D721Med (cell line): ENCODE data around the gene ARHGAP40.

ENCODE experiments used
- DNase-seq: peaks from one replicate; pipeline ENCODE4 v3.0.0; 2011; ENCODE audit warnings: low spot score; ENCODE audit not compliant: insufficient read length
- FAIRE-seq: peaks from 2 replicates; lab custom pipeline; 2011; peaks lifted over from hg19 to GRCh38; lab: Jason Lieb, UNC
- TF ChIP-seq, protein P1 (sequence below): IDR thresholded peaks from 2 replicates; pipeline ENCODE4 v1.5.1; 2012; ENCODE audit warnings: mild to moderate bottlenecking, control low read depth; ENCODE audit not compliant: insufficient read depth; ENCODE audit errors: missing control alignments

The ARHGAP40 gene

DNA sequence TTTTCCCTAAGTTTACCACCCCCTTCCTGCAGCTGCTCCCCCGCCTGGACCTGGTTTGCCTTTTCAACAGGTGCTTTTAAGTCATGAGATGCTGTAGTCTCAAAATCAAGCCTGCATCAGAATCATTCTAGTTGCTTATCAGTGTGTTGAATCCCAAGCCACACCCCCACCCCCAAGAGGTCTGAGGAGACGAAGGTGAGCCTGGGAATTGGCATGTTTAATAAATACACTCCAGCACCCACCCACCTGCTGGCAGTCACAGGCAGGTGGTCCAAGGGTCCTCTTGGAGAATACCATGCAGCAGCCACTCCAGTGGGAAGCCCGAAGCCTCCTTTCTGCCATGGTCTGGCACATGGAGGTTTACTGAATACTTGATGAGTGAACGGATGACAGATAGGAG, 21.7 kb upstream of the ARHGAP40 start:
- FAIRE-seq = no peak
- DNase-seq = no peak
- TF ChIP-seq, protein P1, sequence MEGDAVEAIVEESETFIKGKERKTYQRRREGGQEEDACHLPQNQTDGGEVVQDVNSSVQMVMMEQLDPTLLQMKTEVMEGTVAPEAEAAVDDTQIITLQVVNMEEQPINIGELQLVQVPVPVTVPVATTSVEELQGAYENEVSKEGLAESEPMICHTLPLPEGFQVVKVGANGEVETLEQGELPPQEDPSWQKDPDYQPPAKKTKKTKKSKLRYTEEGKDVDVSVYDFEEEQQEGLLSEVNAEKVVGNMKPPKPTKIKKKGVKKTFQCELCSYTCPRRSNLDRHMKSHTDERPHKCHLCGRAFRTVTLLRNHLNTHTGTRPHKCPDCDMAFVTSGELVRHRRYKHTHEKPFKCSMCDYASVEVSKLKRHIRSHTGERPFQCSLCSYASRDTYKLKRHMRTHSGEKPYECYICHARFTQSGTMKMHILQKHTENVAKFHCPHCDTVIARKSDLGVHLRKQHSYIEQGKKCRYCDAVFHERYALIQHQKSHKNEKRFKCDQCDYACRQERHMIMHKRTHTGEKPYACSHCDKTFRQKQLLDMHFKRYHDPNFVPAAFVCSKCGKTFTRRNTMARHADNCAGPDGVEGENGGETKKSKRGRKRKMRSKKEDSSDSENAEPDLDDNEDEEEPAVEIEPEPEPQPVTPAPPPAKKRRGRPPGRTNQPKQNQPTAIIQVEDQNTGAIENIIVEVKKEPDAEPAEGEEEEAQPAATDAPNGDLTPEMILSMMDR = no peak

DNA sequence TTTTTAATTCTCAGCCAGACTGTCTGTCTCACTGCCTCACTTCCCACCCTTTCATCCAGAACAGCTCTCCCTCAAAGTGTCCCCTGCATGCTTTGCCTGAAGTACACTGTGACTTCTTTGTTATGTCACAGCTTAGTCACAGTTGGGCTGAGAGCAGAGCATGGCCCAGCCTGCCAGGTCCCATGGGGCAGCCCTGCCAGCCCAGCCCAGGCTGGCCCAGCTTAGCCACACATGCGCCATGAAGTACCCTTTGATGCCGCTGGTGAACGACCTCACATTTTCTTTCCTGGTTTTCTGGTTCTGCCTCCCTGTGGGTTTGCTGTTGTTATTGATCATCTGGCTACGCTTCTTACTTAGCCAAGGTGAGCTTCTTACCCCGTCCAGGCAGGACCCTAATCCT, 20.6 kb upstream of the ARHGAP40 start, which contains the start of gene ADIG:
ADIG (plus strand) TSS at position 185 of the 400 bp plus-strand sequence; CDS start at position 239, 54 bp downstream.
- no peak for DNase-seq
- TF ChIP-seq, protein P1 = no peak
- no peak for FAIRE-seq

DNA sequence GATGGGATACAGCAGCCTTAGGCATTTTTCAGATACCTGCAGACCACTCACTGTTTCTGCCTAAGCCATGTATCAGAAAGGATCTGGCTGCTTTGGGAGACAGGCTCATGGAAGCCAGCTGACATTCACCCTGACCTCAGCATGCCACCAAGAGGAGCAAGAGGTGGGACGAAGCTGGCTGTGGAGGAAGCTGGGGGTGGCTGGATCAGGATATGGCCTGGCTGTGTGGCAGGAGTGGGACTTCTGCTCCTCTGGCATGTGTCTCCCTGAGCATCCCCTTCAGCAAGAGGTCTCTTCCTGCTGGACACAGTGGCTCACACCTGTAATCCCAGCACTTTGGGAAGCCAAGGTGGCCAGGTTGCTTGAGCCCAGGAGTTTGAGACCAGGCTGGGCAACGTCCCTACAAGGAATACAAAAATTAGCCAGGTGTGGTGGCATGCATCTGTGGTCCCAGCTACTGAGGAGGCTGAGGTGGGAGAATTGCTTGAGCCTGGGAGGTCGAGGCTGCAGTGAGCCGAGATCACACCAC, 19.7 kb upstream of the ARHGAP40 start:
- DNase-seq (no peak), FAIRE-seq (no peak)
- TF ChIP-seq, protein P1 = no peak

DNA sequence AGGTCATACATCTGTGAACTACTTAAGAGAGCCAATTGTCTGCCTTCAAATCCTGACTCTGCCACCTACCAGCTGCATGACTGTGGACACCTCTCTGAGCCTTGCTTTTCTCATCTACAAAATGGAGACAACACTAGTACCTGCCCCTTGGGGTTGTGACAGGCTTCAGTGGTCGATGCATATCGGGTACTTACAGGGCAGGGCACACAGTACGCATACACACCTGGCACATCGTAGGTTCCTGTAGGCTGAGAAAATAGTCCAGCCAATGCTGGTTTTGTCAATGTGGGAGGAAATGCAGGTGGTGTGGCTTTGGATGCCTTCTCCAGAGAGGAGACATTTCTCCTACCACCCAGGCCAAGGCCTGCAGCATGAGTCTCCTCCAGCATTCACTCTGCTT, 18.3 kb upstream of the ARHGAP40 start:
- no peak for DNase-seq

DNA sequence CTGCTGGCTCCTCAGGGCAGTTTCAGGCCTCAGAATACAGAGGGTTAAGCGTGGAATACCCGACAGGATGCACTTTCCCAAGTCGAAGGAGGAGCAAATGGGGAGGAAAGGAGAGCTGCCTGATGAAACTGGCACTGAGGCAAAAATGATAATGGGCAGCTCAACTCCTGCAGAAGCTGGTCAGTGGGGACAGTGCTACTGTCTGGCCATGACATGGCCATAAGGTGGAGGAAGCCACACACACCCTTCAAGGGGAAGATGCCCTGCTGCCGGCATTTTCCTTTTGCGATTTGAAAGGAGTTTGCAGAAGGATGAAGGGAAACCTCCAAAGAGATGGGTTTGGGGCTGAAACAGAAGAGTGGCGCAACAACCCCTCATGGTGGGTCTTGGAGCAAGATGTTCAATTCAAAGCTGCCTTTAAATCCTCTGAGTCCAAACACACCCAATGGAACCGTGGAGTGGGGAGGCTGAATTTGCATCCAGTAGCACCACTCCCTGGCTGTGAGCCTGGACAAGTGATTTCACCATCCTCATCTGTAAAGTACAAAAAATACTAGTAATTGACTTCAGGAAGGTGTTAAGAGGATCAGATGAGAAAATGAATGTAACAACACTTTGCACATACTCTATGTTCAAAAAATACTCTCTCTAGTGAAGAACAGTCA, 17.4 kb upstream of the ARHGAP40 start:
- FAIRE-seq (no peak), DNase-seq (no peak)
- TF ChIP-seq, protein P1 = no peak

More for the DNA sequence above, 18.3 kb upstream of the ARHGAP40 start:
- TF ChIP-seq, protein P1 = no peak
- FAIRE-seq = no peak

DNA sequence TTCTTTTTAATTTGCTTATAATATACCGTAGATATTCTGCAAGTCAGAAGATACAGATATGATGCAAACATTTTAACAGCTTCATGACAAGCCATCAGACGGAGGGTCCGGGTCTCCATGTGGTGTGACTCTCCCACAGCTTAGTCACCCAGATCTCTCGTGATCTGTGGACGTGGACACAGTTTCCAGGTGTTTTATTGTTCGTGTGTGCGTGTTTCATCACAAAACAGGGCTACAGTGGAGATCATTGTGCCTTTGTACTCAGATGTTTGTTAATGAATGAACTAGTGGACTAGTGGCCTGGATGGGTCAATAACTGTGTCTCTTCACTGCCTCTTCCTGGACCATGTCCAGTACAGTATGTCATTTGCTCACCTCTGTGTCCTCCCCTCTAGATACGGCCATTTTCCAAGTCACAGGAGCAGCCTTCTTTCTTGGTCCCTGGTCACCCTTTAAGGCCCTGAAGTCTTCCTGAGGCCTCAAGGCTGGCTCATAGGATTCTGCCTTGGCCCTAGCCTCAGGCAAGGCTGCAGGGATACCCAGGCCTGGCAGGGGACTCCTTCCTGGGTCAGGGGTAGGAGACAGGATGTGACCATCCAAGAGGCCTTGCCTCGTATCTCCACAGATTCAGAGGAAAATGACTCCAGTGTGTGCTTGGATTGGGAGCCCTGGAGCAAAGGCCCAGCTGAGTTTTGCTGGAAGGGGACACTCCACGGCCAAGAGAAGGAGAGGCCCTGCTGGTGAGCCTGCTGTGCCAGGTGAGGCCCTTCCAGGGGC, 16.0 kb upstream of the ARHGAP40 start:
- FAIRE-seq (no peak), DNase-seq (no peak)

More for the DNA sequence above, 16.0 kb upstream of the ARHGAP40 start:
- TF ChIP-seq, protein P1 = no peak
